Neural cell (in vitro differentiated cells): ENCODE data around the gene MLPH. TPM values are rescaled to one million over a fixed set of nuclear protein-coding genes. Genes with fewer than 3 reads are reported as not detected.

ENCODE experiments used
- H2AFZ ChIP-seq: fragments of 200-600, 300-800 bp; sonication (generic), shearing (Covaris generic); 2 replicates; pipeline ENCODE4 v1.6.0; 2014; ENCODE audit warnings: low read depth, mild to moderate bottlenecking, antibody characterized with exemption, low read length, moderate library complexity
- H3F3A ChIP-seq: fragments of 200-600 bp; shearing (Covaris generic); 2 replicates; pipeline ENCODE4 v1.6.1; 2016; ENCODE audit warnings: mild to moderate bottlenecking, moderate library complexity, mixed read lengths, antibody characterized with exemption, low read length; ENCODE audit not compliant: insufficient read depth, poor library complexity, severe bottlenecking
- H3K27ac ChIP-seq: fragments of 200-600, 300-800 bp; sonication (generic), shearing (Covaris generic); 2 replicates; pipeline ENCODE4 v1.5.1; 2014; ENCODE audit warnings: mild to moderate bottlenecking, low read length, moderate library complexity
- H3K27me3 ChIP-seq: fragments of 300-800, 200-600 bp; sonication (generic), shearing (Covaris generic); 2 replicates; pipeline ENCODE4 v1.6.0; 2014; ENCODE audit warnings: mild to moderate bottlenecking, low read depth, low read length, moderate library complexity; ENCODE audit not compliant: insufficient read depth
- H3K36me3 ChIP-seq: fragments of 300-800, 200-600 bp; sonication (generic), shearing (Covaris generic); 2 replicates; pipeline ENCODE4 v1.5.1; 2014; ENCODE audit warnings: mild to moderate bottlenecking, antibody characterized with exemption, low read length, moderate library complexity; ENCODE audit not compliant: insufficient read depth
- H3K4me2 ChIP-seq: fragments of 300-800, 200-600 bp; sonication (generic), shearing (Covaris generic); 2 replicates; pipeline ENCODE4 v1.6.0; 2014; ENCODE audit warnings: mild to moderate bottlenecking, low read length
- H3K4me3 ChIP-seq: fragments of 300-800, 200-600 bp; sonication (generic), shearing (Covaris generic); 2 replicates; pipeline ENCODE4 v1.5.1; 2014; ENCODE audit warnings: mild to moderate bottlenecking, low read length, moderate library complexity
- H3K79me2 ChIP-seq: fragments of 200-600 bp; shearing (Covaris generic); replicated peaks from 2 replicates; pipeline ENCODE4 v1.6.0; 2014; ENCODE audit warnings: mild to moderate bottlenecking, low read length, moderate library complexity; ENCODE audit not compliant: insufficient read depth
- H3K9ac ChIP-seq: fragments of 300-800, 200-600 bp; sonication (generic), shearing (Covaris generic); 2 replicates; pipeline ENCODE4 v1.6.1; 2016; ENCODE audit warnings: mild to moderate bottlenecking, low read length, mixed read lengths
- H3K9me2 ChIP-seq: fragments of 200-600 bp; shearing (Covaris generic); 2 replicates; pipeline ENCODE4 v1.6.1; 2016; ENCODE audit warnings: mild to moderate bottlenecking, low read length, mixed read lengths; ENCODE audit not compliant: insufficient read depth
- H3K9me3 ChIP-seq: fragments of 200-600, 300-800 bp; sonication (generic), shearing (Covaris generic); 2 replicates; pipeline ENCODE4 v1.6.1; 2016; ENCODE audit warnings: mild to moderate bottlenecking, mixed run types, low read length, moderate library complexity, mixed read lengths
- H4K20me1 ChIP-seq: fragments of 200-600 bp; shearing (Covaris generic); 2 replicates; pipeline ENCODE4 v1.6.1; 2016; ENCODE audit warnings: mild to moderate bottlenecking, mixed run types; ENCODE audit not compliant: insufficient read depth
- EP300 ChIP-seq: fragments of 450-650 bp; conservative IDR thresholded peaks from 2 replicates; pipeline ENCODE4 v1.6.1; 2014; ENCODE audit warnings: antibody characterized with exemption, mild to moderate bottlenecking, moderate library complexity; ENCODE audit not compliant: poor library complexity, severe bottlenecking
- EZH2 ChIP-seq: fragments of 200-600, 300-800 bp; shearing (Covaris generic), sonication (generic); IDR thresholded peaks from 2 replicates; pipeline ENCODE4 v1.6.1; 2014; ENCODE audit warnings: antibody characterized with exemption, low read length, borderline replicate concordance, mild to moderate bottlenecking; ENCODE audit not compliant: insufficient read depth, poor library complexity, severe bottlenecking
- MXI1 ChIP-seq: fragments of 450-650 bp; conservative IDR thresholded peaks from 2 replicates; pipeline ENCODE4 v1.6.1; 2014; ENCODE audit warnings: antibody characterized with exemption, mild to moderate bottlenecking; ENCODE audit not compliant: poor library complexity, severe bottlenecking
- POLR2AphosphoS5 ChIP-seq: IDR thresholded peaks from 2 replicates; pipeline ENCODE4 v1.6.1; 2012
- RAD21 ChIP-seq: fragments of 450-650 bp; conservative IDR thresholded peaks from 2 replicates; pipeline ENCODE4 v1.6.1; 2014; ENCODE audit warnings: antibody characterized with exemption, mild to moderate bottlenecking, moderate library complexity
- SMC3 ChIP-seq: fragments of 450-650 bp; conservative IDR thresholded peaks from 2 replicates; pipeline ENCODE4 v1.6.1; 2014; ENCODE audit warnings: antibody characterized with exemption, mild to moderate bottlenecking, moderate library complexity; ENCODE audit not compliant: poor library complexity
- TAF1 ChIP-seq: IDR thresholded peaks from 2 replicates; pipeline ENCODE4 v1.6.1; 2012; ENCODE audit warnings: low read depth
- polyA plus RNA-seq: library from polyadenylated mRNA; depleted of rRNA; stranded (reverse); fragments of >200 nt; gene quantifications from 2 replicates; pipeline ENCODE4 v1.2.3, GENCODE V29; 2014
- TF ChIP-seq, protein P1 (sequence below): IDR thresholded peaks from 2 replicates; pipeline ENCODE4 v1.6.1; 2012; ENCODE audit warnings: borderline replicate concordance
- TF ChIP-seq, protein P2 (sequence below): fragments of 450-650 bp; IDR thresholded peaks from 2 replicates; pipeline ENCODE4 v1.5.1; 2014; ENCODE audit warnings: antibody characterized with exemption, mild to moderate bottlenecking, moderate library complexity; ENCODE audit not compliant: poor library complexity, severe bottlenecking

The MLPH gene
- polyA plus RNA-seq, 1 donor from 2014 or later, result not detected

DNA sequence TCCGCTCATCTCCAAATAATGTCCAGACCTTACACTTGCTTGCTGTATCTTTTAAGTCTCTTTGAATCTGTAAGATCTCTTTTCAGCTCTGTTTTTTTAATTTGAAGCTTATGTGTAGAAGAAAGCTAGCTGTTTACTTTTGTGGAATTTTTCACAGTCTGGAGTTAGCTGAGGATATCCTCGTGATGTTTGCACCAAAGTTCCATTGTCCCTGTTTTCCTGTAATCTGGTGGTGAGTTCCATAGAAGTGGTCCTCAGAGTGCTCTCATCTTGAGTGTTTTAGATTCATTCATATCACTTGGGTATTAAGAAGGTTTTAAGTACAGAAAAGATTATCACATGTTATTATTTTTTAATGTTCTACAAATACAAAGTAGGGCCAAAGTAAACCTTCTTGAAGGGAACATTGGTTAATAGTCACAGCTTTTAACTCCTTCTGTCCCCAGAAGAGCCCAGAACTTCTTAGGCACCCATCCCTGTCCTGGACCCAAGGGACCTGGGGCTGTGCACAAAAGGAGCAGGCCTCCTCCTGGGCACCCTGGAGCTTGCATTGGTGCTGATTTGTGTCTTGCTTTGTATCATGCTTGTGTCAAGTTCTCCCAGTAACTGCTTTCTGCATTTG, 15.0 kb downstream of the MLPH start:
- Histone ChIP-seq H2AFZ (no peak overlapping the region), H3K9me3 (no peaks in the 10 kb centered on the region), H3K79me2 (no peaks in the 10 kb centered on the region), H3K4me3 (no peak overlapping the region), H3K9ac (no peak overlapping the region), H3K27me3 (no peaks in the 10 kb centered on the region), H3K9me2 (no peaks in the 10 kb centered on the region), H3K4me2 (no peak overlapping the region), H4K20me1 (no peaks in the 10 kb centered on the region), H3K36me3 (no peaks in the 10 kb centered on the region), H3K27ac (no peak overlapping the region), H3F3A (no peaks in the 10 kb centered on the region)
- TF ChIP-seq TAF1, result no peak
- no peak for TF ChIP-seq EP300
- TF ChIP-seq RAD21, result no peak
- TF ChIP-seq, protein P1, sequence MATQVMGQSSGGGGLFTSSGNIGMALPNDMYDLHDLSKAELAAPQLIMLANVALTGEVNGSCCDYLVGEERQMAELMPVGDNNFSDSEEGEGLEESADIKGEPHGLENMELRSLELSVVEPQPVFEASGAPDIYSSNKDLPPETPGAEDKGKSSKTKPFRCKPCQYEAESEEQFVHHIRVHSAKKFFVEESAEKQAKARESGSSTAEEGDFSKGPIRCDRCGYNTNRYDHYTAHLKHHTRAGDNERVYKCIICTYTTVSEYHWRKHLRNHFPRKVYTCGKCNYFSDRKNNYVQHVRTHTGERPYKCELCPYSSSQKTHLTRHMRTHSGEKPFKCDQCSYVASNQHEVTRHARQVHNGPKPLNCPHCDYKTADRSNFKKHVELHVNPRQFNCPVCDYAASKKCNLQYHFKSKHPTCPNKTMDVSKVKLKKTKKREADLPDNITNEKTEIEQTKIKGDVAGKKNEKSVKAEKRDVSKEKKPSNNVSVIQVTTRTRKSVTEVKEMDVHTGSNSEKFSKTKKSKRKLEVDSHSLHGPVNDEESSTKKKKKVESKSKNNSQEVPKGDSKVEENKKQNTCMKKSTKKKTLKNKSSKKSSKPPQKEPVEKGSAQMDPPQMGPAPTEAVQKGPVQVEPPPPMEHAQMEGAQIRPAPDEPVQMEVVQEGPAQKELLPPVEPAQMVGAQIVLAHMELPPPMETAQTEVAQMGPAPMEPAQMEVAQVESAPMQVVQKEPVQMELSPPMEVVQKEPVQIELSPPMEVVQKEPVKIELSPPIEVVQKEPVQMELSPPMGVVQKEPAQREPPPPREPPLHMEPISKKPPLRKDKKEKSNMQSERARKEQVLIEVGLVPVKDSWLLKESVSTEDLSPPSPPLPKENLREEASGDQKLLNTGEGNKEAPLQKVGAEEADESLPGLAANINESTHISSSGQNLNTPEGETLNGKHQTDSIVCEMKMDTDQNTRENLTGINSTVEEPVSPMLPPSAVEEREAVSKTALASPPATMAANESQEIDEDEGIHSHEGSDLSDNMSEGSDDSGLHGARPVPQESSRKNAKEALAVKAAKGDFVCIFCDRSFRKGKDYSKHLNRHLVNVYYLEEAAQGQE, result no peak
- no peak for TF ChIP-seq POLR2AphosphoS5
- no peak for TF ChIP-seq SMC3

DNA sequence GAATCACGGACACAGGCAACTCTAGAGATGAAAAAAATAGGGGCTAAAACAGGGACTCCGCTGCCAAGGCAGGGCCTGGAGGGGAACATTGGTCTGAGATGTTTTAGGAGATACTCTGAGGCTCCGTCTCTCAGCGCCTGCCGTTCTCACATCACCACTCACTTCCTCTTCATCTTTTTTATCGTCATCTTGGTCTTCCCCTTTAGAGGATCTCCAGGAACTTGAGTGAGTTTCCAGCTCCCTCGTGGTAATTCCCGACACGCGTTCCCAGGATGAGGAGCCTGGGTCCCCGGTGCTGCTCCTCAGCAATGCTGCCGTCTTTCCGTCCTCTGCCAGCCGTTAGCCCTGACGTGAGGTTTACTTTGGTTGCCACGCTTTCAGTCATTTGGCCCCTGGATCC, 16.1 kb downstream of the MLPH start:
- H3K79me2 ChIP-seq, result no peaks in the 10 kb centered on the region
- H3K36me3 ChIP-seq, result no peaks in the 10 kb centered on the region
- no peak overlapping the region for H3K27ac ChIP-seq
- no peaks in the 10 kb centered on the region for H3K9me2 ChIP-seq
- H3K9ac ChIP-seq, result no peak overlapping the region
- TF ChIP-seq, protein P2, sequence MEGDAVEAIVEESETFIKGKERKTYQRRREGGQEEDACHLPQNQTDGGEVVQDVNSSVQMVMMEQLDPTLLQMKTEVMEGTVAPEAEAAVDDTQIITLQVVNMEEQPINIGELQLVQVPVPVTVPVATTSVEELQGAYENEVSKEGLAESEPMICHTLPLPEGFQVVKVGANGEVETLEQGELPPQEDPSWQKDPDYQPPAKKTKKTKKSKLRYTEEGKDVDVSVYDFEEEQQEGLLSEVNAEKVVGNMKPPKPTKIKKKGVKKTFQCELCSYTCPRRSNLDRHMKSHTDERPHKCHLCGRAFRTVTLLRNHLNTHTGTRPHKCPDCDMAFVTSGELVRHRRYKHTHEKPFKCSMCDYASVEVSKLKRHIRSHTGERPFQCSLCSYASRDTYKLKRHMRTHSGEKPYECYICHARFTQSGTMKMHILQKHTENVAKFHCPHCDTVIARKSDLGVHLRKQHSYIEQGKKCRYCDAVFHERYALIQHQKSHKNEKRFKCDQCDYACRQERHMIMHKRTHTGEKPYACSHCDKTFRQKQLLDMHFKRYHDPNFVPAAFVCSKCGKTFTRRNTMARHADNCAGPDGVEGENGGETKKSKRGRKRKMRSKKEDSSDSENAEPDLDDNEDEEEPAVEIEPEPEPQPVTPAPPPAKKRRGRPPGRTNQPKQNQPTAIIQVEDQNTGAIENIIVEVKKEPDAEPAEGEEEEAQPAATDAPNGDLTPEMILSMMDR, result no peak
- TF ChIP-seq MXI1 (no peak), EP300 (no peak), EZH2 (no peak), TAF1 (no peak), SMC3 (no peak), RAD21 (no peak), POLR2AphosphoS5 (no peak)
- TF ChIP-seq, protein P1, result no peak
- no peaks in the 10 kb centered on the region for H3K9me3 ChIP-seq
- H3K4me3 ChIP-seq, result no peak overlapping the region
- H3K27me3 ChIP-seq, result no peaks in the 10 kb centered on the region
- no peak overlapping the region for H2AFZ ChIP-seq
- H3K4me2 ChIP-seq, result no peak overlapping the region
- H3F3A ChIP-seq, result no peaks in the 10 kb centered on the region
- no peaks in the 10 kb centered on the region for H4K20me1 ChIP-seq
